GM12873 (cell line): ENCODE data around the gene DCLK1.

ENCODE experiments used
- TF ChIP-seq, protein P1 (sequence below): IDR thresholded peaks from 2 replicates; pipeline ENCODE4 v1.5.1; 2012; ENCODE audit warnings: low read depth, mild to moderate bottlenecking, moderate library complexity, low read length, control low read depth; ENCODE audit not compliant: insufficient read depth; ENCODE audit errors: missing control alignments

Gene DCLK1

GRCh38 chr13:35791184-35791851, 339.9 kb downstream of the DCLK1 start:
- TF ChIP-seq, protein P1, sequence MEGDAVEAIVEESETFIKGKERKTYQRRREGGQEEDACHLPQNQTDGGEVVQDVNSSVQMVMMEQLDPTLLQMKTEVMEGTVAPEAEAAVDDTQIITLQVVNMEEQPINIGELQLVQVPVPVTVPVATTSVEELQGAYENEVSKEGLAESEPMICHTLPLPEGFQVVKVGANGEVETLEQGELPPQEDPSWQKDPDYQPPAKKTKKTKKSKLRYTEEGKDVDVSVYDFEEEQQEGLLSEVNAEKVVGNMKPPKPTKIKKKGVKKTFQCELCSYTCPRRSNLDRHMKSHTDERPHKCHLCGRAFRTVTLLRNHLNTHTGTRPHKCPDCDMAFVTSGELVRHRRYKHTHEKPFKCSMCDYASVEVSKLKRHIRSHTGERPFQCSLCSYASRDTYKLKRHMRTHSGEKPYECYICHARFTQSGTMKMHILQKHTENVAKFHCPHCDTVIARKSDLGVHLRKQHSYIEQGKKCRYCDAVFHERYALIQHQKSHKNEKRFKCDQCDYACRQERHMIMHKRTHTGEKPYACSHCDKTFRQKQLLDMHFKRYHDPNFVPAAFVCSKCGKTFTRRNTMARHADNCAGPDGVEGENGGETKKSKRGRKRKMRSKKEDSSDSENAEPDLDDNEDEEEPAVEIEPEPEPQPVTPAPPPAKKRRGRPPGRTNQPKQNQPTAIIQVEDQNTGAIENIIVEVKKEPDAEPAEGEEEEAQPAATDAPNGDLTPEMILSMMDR: no peak

DNA sequence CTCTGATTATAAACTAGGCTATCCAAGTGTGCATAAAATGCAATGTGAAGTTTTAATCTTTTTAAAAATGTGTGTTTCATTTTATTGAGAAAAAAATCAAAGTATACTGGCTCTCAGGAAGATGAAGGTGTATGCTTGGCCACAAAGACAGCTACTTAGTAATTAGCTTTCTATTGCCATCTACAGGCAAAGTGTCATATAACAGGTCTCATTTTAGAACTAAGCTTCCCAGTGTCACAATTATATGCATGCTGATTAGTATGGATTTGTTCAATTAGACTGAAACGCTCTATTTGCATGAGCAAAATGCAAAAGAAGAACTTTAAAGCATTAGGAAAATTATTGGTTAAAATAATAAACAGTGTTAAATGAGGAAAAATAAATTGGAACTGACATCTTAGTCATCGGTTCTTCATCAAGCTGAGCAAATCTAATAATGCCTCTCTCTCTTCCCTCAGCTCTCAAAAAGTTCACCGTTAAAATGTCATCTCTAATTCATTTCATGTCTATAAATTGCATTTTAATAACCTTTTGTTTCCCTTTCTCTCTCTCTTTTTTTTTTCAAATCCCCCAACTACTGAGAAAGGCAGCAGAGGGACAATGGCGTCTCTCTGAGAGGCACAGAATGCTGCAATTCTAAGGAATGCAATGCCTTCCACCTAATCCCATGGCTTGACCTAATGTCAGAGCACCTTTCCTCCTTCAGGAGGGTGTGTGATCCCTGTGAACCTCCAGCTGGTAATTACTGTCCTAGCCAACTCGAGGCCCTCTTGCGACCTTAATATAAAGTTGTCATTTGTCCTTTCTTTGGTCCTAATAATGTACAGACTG, 341.6 kb downstream of the DCLK1 start:
- TF ChIP-seq, protein P1: peak; percentile 48

DNA sequence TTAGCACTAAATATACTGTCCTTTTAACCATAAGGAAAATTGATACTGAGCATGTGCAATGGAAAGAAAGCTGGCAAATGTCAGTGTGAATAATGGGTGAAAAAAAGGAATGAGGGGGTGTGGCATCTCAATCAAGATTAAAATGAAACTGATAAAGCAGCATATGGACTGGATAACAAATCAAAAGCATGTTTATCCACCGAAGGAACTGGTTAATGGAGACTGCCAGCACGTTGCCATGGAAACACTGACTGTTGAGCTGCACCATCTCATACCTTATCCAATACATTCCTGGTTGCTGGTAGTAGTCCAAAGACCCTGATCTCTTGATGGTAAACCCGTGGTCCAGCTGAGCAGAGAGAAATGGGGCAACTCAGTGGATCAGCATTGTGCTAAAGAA, 343.2 kb downstream of the DCLK1 start:
- TF ChIP-seq, protein P1: no peak

DNA sequence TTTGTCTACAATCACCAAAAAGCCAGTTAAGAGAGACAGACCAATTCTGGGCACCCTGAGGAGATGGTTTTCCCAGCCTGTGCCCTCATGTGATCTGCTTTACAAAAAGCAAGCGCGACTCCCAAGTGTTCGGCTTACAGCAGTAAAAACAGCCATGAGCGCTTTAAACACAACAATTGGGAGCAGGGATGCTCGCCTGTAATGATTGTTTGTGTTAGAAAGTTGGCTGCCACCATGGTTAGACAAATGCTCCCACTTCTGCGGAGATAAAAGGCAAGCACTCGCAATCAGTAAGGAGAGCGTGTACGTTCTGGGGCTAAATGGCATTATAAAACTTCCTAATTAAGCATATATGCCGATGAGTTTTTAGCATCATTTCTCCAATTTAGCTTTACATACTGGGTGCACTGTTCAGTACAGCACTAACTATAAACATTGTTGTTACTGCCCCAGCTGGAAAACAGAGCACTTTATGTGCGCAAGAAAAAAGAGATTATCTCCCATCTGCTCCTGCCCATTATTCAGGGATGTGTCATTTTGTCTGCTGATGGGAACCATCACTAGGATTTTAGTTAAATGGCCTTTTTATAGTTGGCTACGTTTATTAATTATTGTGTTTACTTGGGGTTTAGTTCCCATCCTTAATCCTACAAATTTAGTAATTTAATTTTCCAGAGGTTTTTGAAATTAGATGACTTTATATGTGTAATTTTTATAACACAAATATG, 345.4 kb downstream of the DCLK1 start:
- TF ChIP-seq, protein P1: no peak

- TF ChIP-seq, protein P1: no peak
Observed at GRCh38 chr13:35784286-35784951, 346.8 kb downstream of the DCLK1 start.

- TF ChIP-seq, protein P1: no peak
Observed at GRCh38 chr13:35782793-35783192, 348.4 kb downstream of the DCLK1 start.
